ENCODE measurements around the gene OCA2. TPM values are rescaled to one million over a fixed set of nuclear protein-coding genes. Genes with fewer than 3 reads are reported as not detected.
A peak's percentile ranks its signal among the peaks of the same experiment; 100 is the strongest.

Gene OCA2
- total and polyA plus RNA-seq, 2 of the 8 experiments (the other 6 are each of a cell fraction or from before 2014, with no cell fraction given) = 0.20 TPM

- H4K20me1 ChIP-seq (replicated peaks in 1 of 2; ENCODE audit: control insufficient read depth in 1 of 2, insufficient read depth in 2 of 2, low read length in 2 of 2) = no peaks in the 10 kb centered on the region
- H3K4me1 ChIP-seq (replicated peaks in 1 of 4; ENCODE audit: control insufficient read depth in 3 of 4, insufficient read depth in 4 of 4, low read length in 3 of 4) = peaks cover 0 to 15% (median 5%) of the 10 kb centered on the region in 4 experiments; a peak in 4 of 7 replicates
- 0 out of 2 replicates have a peak overlapping the region, but pooled peaks have one; percentile 21 for H2BK20ac ChIP-seq (ENCODE audit: low read length)
- H2AK5ac ChIP-seq (ENCODE audit: low read depth, low read length) = no peak overlapping the region
- no peaks in the 10 kb centered on the region for H3K9me3 ChIP-seq (ENCODE audit: insufficient read depth in 2 of 2, low read depth in 1 of 2, low read length in 1 of 2)
- H3K27ac ChIP-seq (ENCODE audit: low read depth, low read length) = no peak overlapping the region
- H3K36me3 ChIP-seq (ENCODE audit: control insufficient read depth in 2 of 4, insufficient read depth in 4 of 4, low read length in 3 of 4) = no peaks in the 10 kb centered on the region
- no peak overlapping the region for H4K8ac ChIP-seq (ENCODE audit: extremely low read depth, insufficient read depth, low read length)
- H3K9ac ChIP-seq (replicated peaks in 1 of 4; ENCODE audit: extremely low read depth in 1 of 4, low read depth in 3 of 4, low read length in 3 of 4) = no peak overlapping the region
- H3K27me3 ChIP-seq (replicated peaks in 1 of 4; ENCODE audit: control insufficient read depth in 3 of 4, extremely low read depth in 1 of 4, insufficient read depth in 3 of 4, low read length in 3 of 4) = no peaks in the 10 kb centered on the region
- ChIA-PET POLR2A (ENCODE audit: partially characterized antibody) (no interaction called here), CTCF (ENCODE audit: partially characterized antibody) (interaction anchor here (1.4 to 6.0 kb wide), 5 partner anchors 9 to 36 kb away, joined by 3 to 53 read pairs (median 10); no protein-coding TSS in a partner anchor)
- H3K14ac ChIP-seq (ENCODE audit: insufficient read length) = no peak overlapping the region
- H2BK120ac ChIP-seq (replicated peaks; ENCODE audit: low read depth, low read length) = no peak overlapping the region
- H3K79me1 ChIP-seq (ENCODE audit: low read depth, low read length) = no peaks in the 10 kb centered on the region
- no peak overlapping the region for H2BK15ac ChIP-seq (ENCODE audit: low read length)
- H3K4ac ChIP-seq (replicated peaks; ENCODE audit: insufficient read length, low read depth, low read length) = no peak overlapping the region
- no peak overlapping the region for H4K91ac ChIP-seq (replicated peaks; ENCODE audit: insufficient read length, low read length)
- no peak for FAIRE-seq
- H3K23ac ChIP-seq (ENCODE audit: insufficient read length) = no peak overlapping the region
- H2AFZ ChIP-seq (ENCODE audit: low read length) = no peak overlapping the region
- 0 out of 2 replicates have a peak overlapping the region, but pooled peaks have one; percentile 7 for H2BK12ac ChIP-seq (ENCODE audit: low read depth, low read length)
- 91% methylated on average over 8 of the region's 8 CpGs; no CpG with 5 or more reads in 1 of the 2 experiments for WGBS, 2 experiments (ENCODE audit: extremely low coverage in 1 of 2, insufficient coverage in 1 of 2, insufficient read length in 1 of 2, insufficient replicate concordance in 2 of 2, low coverage in 1 of 2, low lambda C conversion rate in 2 of 2, missing lambda C conversion rate in 1 of 2)
- no peaks in the 10 kb centered on the region for H3K23me2 ChIP-seq (ENCODE audit: low read depth, low read length)
- peak in 1 of 2 experiments; percentile 14 for DNase-seq (ENCODE audit: low read depth in 1 of 2, low spot score in 2 of 2)
- H3K4me3 ChIP-seq (ENCODE audit: extremely low read depth in 1 of 4, insufficient read depth in 2 of 4, low read depth in 3 of 4, low read length in 4 of 4) = no peak overlapping the region
- H4K5ac ChIP-seq (ENCODE audit: insufficient read length, low read depth, low read length) = no peak overlapping the region
- no peak for TF ChIP-seq EP300 (IDR thresholded peaks at IDR 0.05; ENCODE audit: borderline replicate concordance in 1 of 2, low read depth in 2 of 2, low read length in 2 of 2)
- no peak for TF ChIP-seq SP4 (IDR thresholded peaks at IDR 0.05; ENCODE audit: low read length)
- no peak for TF ChIP-seq JUN (IDR thresholded peaks at IDR 0.05; ENCODE audit: low read depth, low read length)
- no peak for TF ChIP-seq EGR1 (IDR thresholded peaks at IDR 0.05; ENCODE audit: borderline replicate concordance, low read depth, low read length)
- TF ChIP-seq YY1 (IDR thresholded peaks at IDR 0.05; ENCODE audit: low read depth, low read length) = no peak
- no peak for TF ChIP-seq CREB1 (IDR thresholded peaks at IDR 0.05)
- no peak for TF ChIP-seq ASH2L (IDR thresholded peaks at IDR 0.05; ENCODE audit: low read length)
- no peak for TF ChIP-seq KDM5A (IDR thresholded peaks at IDR 0.05; ENCODE audit: low read length)
- TF ChIP-seq RFX5 (IDR thresholded peaks at IDR 0.05; ENCODE audit: borderline replicate concordance, low read depth, low read length) = no peak
- no peak for TF ChIP-seq SIN3A (conservative IDR thresholded peaks at IDR 0.05 in 1 of 2, IDR thresholded peaks at IDR 0.05 in 1 of 2; ENCODE audit: low read depth in 1 of 2, low read length in 2 of 2)
- TF ChIP-seq USF2 (IDR thresholded peaks at IDR 0.05; ENCODE audit: low read length) = no peak
- H3K4me2 ChIP-seq (ENCODE audit: insufficient read depth in 1 of 2, low read depth in 2 of 2, low read length in 2 of 2) = no peak overlapping the region
- peak overlapping the region; percentile 41; the same call in 1 of the 2 replicates for H2BK5ac ChIP-seq (ENCODE audit: low read depth, low read length)
- H3K79me2 ChIP-seq (ENCODE audit: control insufficient read depth in 1 of 2, insufficient read depth in 2 of 2, low read length in 2 of 2) = no peaks in the 10 kb centered on the region
- no peak overlapping the region for H3K18ac ChIP-seq (ENCODE audit: extremely low read depth, low read length)
- H3K56ac ChIP-seq (replicated peaks; ENCODE audit: insufficient read length, low read depth, low read length) = no peak overlapping the region
Observed at GRCh38 chr15:28023422-28023821, 75.7 kb downstream of the OCA2 start.

Data from H1 (cell line).